PFSK-1 (cell line): ENCODE measurements around the gene CTSL.

Source experiments
- POLR2AphosphoS5 ChIP-seq: IDR thresholded peaks from 2 replicates; pipeline ENCODE4 v1.6.1; 2012; ENCODE audit warnings: low read depth, mild to moderate bottlenecking, control low read depth, low read length, moderate library complexity
- REST ChIP-seq, 2 experiments: IDR thresholded peaks; 2 replicates each; pipeline versions ENCODE4 v1.6.1 to v1.8.0; 2011 to 2012; ENCODE audit warnings: low read depth in 2 of 2, low read length in 2 of 2, control low read depth in 1 of 2, inconsistent platforms in 1 of 2, mild to moderate bottlenecking in 1 of 2, moderate library complexity in 1 of 2; ENCODE audit not compliant: insufficient read depth in 1 of 2

- no peak for TF ChIP-seq POLR2AphosphoS5
- no peak for TF ChIP-seq REST (IDR thresholded peaks at IDR 0.05; ENCODE audit: insufficient read depth in 1 of 2, low read depth in 2 of 2, low read length in 2 of 2)
These were observed 44.5 kb upstream of the CTSL start for GRCh38 chr9:87681271-87682061.
